Liver (tissue), 9 donors: ENCODE measurements around the gene TBC1D13. TPM values are rescaled to one million over a fixed set of nuclear protein-coding genes. Genes with fewer than 3 reads are reported as not detected.

ENCODE experiments used
- DNase-seq: peaks from one replicate; pipeline ENCODE4 v3.0.0-alpha.2; 2017; ENCODE audit warnings: low spot score
- H3K27ac ChIP-seq, 2 donors: one replicate each; pipeline ENCODE4 v1.7.0; 2013; ENCODE audit warnings: inconsistent platforms in 2 of 2, low read length in 2 of 2, control low read depth in 1 of 2, low read depth in 1 of 2, mild to moderate bottlenecking in 1 of 2
- H3K27me3 ChIP-seq, 4 donors: one replicate each; pipeline versions ENCODE4 v1.6.1 to v1.7.0; 2013; ENCODE audit warnings: low read length in 3 of 4, inconsistent platforms in 1 of 4, mild to moderate bottlenecking in 1 of 4, moderate library complexity in 1 of 4; ENCODE audit not compliant: control insufficient read depth in 4 of 4, insufficient read depth in 4 of 4
- H3K36me3 ChIP-seq, 4 donors: one replicate each; pipeline versions ENCODE4 v1.6.1 to v1.7.0; 2013; ENCODE audit warnings: low read length in 3 of 4, mild to moderate bottlenecking in 3 of 4, low read depth in 1 of 4, moderate library complexity in 1 of 4; ENCODE audit not compliant: control insufficient read depth in 4 of 4, insufficient read depth in 3 of 4
- H3K4me1 ChIP-seq, 4 donors: one replicate each; pipeline versions ENCODE4 v1.6.1 to v1.7.0; 2013; ENCODE audit warnings: low read length in 3 of 4, mild to moderate bottlenecking in 3 of 4, moderate library complexity in 1 of 4; ENCODE audit not compliant: control insufficient read depth in 4 of 4, insufficient read depth in 4 of 4
- H3K4me3 ChIP-seq, 3 donors: one replicate each; pipeline versions ENCODE4 v1.6.1 to v1.7.0; 2013; ENCODE audit warnings: low read length in 3 of 3, control low read depth in 1 of 3, low read depth in 1 of 3, mild to moderate bottlenecking in 1 of 3
- H3K9ac ChIP-seq, 2 donors: one replicate each; pipeline ENCODE4 v1.7.0; 2013; ENCODE audit warnings: low read length in 2 of 2, mild to moderate bottlenecking in 2 of 2, moderate library complexity in 2 of 2, control low read depth in 1 of 2, low read depth in 1 of 2
- H3K9me3 ChIP-seq, 4 donors: one replicate each; pipeline versions ENCODE4 v1.6.1 to v1.7.0; 2013; ENCODE audit warnings: low read length in 3 of 4; ENCODE audit not compliant: control insufficient read depth in 4 of 4
- ATF3 ChIP-seq: IDR thresholded peaks from 2 replicates; pipeline ENCODE4 v1.6.1; 2016; ENCODE audit warnings: antibody characterized with exemption
- EGR1 ChIP-seq, 2 donors: IDR thresholded peaks; 2 replicates each; pipeline ENCODE4 v1.6.1; 2016 to 2018; ENCODE audit warnings: antibody characterized with exemption in 2 of 2, low read depth in 2 of 2
- FOXA1 ChIP-seq: IDR thresholded peaks from 2 replicates; pipeline ENCODE4 v1.6.1; 2016; ENCODE audit warnings: antibody characterized with exemption
- FOXA2 ChIP-seq: IDR thresholded peaks from 2 replicates; pipeline ENCODE4 v1.6.1; 2016; ENCODE audit warnings: antibody characterized with exemption
- GABPA ChIP-seq, 2 donors: IDR thresholded peaks in 1 of 2; conservative IDR thresholded peaks in 1 of 2; 2 replicates each; pipeline ENCODE4 v1.6.1; 2016; ENCODE audit warnings: antibody characterized with exemption in 2 of 2, mild to moderate bottlenecking in 1 of 2, moderate library complexity in 1 of 2
- HNF4A ChIP-seq, 2 donors: conservative IDR thresholded peaks; 2 replicates each; pipeline ENCODE4 v1.6.1; 2016; ENCODE audit warnings: antibody characterized with exemption in 2 of 2, mild to moderate bottlenecking in 2 of 2
- HNF4G ChIP-seq: IDR thresholded peaks from 2 replicates; pipeline ENCODE4 v1.6.1; 2016; ENCODE audit warnings: antibody characterized with exemption
- JUND ChIP-seq, 2 donors: IDR thresholded peaks; 2 replicates each; pipeline ENCODE4 v1.6.1; 2016; ENCODE audit warnings: antibody characterized with exemption in 2 of 2
- MAX ChIP-seq: IDR thresholded peaks from 2 replicates; pipeline ENCODE4 v1.6.1; 2016; ENCODE audit warnings: antibody characterized with exemption
- NR2F2 ChIP-seq: IDR thresholded peaks from 2 replicates; pipeline ENCODE4 v1.6.1; 2016; ENCODE audit warnings: antibody characterized with exemption
- RAD21 ChIP-seq, 2 donors: IDR thresholded peaks; 2 replicates each; pipeline ENCODE4 v1.6.1; 2016; ENCODE audit warnings: antibody characterized with exemption in 2 of 2, mild to moderate bottlenecking in 2 of 2
- REST ChIP-seq: IDR thresholded peaks from 2 replicates; pipeline ENCODE4 v1.6.1; 2016; ENCODE audit warnings: antibody characterized with exemption, mild to moderate bottlenecking
- RXRA ChIP-seq, 2 donors: IDR thresholded peaks; 2 replicates each; pipeline ENCODE4 v1.6.1; 2017 to 2018; ENCODE audit warnings: antibody characterized with exemption in 2 of 2, mild to moderate bottlenecking in 1 of 2
- SP1 ChIP-seq: IDR thresholded peaks from 2 replicates; pipeline ENCODE4 v1.6.1; 2018; ENCODE audit warnings: antibody characterized with exemption, mild to moderate bottlenecking
- TAF1 ChIP-seq: conservative IDR thresholded peaks from 2 replicates; pipeline ENCODE4 v1.6.1; 2016; ENCODE audit warnings: antibody characterized with exemption, mild to moderate bottlenecking
- YY1 ChIP-seq: IDR thresholded peaks from 2 replicates; pipeline ENCODE4 v1.6.1; 2016; ENCODE audit warnings: antibody characterized with exemption, mild to moderate bottlenecking
- ZBTB33 ChIP-seq: IDR thresholded peaks from 2 replicates; pipeline ENCODE4 v1.6.1; 2016; ENCODE audit warnings: antibody characterized with exemption
- WGBS: extraction: QIAGEN DNeasy Blood & Tissue Kit; methylation state at CpG from one replicate; pipeline ENCODE4 v1.1.7; 2013; 5-methylcytosine and 5-hydroxymethylcytosine counted together
- polyA plus RNA-seq, 2 donors: library from polyadenylated mRNA; stranded (reverse) in 1 of 2; unstranded in 1 of 2; fragments of 200-250 nt in 1 of 2; fragments of >200 nt in 1 of 2; fragmentation: Nextera tagmentation in 1 of 2; extraction: Ambion mirVana in 1 of 2; gene quantifications; one replicate each; pipeline versions ENCODE4 v1.2.1 to v1.2.3, GENCODE V29; 2013 to 2015
- total RNA-seq, 2 donors: library from RNA; depleted of rRNA; stranded (reverse); fragments of >200 nt; gene quantifications; one replicate each; pipeline ENCODE4 v1.2.3, GENCODE V29; 2014
- TF ChIP-seq, protein P1 (sequence below): fragments of 150-350 bp; IDR thresholded peaks from 2 replicates; pipeline ENCODE4 v1.5.1; 2017; ENCODE audit warnings: improper control_type of control experiment, low read depth, low read length; ENCODE audit not compliant: missing input control
- donor health status: healthy.
- donor health status: healthy.
- donor health status: healthy.
- donor health status: healthy.
- donor health status: healthy.

TBC1D13 gene
- total and polyA plus RNA-seq, 4 donors = 6.3 to 11.7 (median 8.0) TPM

GRCh38 chr9:128845186-128845931, 58.3 kb downstream of the TBC1D13 start:
- TF ChIP-seq, protein P1, sequence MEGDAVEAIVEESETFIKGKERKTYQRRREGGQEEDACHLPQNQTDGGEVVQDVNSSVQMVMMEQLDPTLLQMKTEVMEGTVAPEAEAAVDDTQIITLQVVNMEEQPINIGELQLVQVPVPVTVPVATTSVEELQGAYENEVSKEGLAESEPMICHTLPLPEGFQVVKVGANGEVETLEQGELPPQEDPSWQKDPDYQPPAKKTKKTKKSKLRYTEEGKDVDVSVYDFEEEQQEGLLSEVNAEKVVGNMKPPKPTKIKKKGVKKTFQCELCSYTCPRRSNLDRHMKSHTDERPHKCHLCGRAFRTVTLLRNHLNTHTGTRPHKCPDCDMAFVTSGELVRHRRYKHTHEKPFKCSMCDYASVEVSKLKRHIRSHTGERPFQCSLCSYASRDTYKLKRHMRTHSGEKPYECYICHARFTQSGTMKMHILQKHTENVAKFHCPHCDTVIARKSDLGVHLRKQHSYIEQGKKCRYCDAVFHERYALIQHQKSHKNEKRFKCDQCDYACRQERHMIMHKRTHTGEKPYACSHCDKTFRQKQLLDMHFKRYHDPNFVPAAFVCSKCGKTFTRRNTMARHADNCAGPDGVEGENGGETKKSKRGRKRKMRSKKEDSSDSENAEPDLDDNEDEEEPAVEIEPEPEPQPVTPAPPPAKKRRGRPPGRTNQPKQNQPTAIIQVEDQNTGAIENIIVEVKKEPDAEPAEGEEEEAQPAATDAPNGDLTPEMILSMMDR = no peak
- TF ChIP-seq RAD21 (IDR thresholded peaks at IDR 0.05) = no peak
- no peak for TF ChIP-seq ATF3
- no peak for TF ChIP-seq JUND (IDR thresholded peaks at IDR 0.05)
- no peak for TF ChIP-seq TAF1
- TF ChIP-seq RXRA (IDR thresholded peaks at IDR 0.05) = no peak
- no peaks in the 10 kb centered on the region for H3K9me3 ChIP-seq
- H3K27ac ChIP-seq = no peak overlapping the region
- H3K4me1 ChIP-seq = peaks cover 0 to 5% (median 2%) of the 10 kb centered on the region in 4 donors
- H3K27me3 ChIP-seq = no peaks in the 10 kb centered on the region
- no peak for DNase-seq
- peaks cover 0 to 9% (median 5%) of the 10 kb centered on the region in 4 donors for H3K36me3 ChIP-seq
- no peak overlapping the region for H3K9ac ChIP-seq
- WGBS = 93% methylated on average over 13 of the region's 13 CpGs
- no peak overlapping the region for H3K4me3 ChIP-seq

GRCh38 chr9:128846680-128847030, 59.6 kb downstream of the TBC1D13 start:
- H3K9ac ChIP-seq = no peak overlapping the region
- peaks cover 0 to 4% (median 0%) of the 10 kb centered on the region in 4 donors for H3K9me3 ChIP-seq
- peaks cover 0 to 9% (median 5%) of the 10 kb centered on the region in 4 donors for H3K36me3 ChIP-seq
- no peak for DNase-seq
- H3K27me3 ChIP-seq = no peaks in the 10 kb centered on the region
- H3K4me3 ChIP-seq = no peak overlapping the region
- no peak for TF ChIP-seq TAF1
- no peak for TF ChIP-seq HNF4A (conservative IDR thresholded peaks at IDR 0.05)
- no peak for TF ChIP-seq EGR1 (IDR thresholded peaks at IDR 0.05; ENCODE audit: low read depth in 2 of 2)
- no peak for TF ChIP-seq FOXA2
- TF ChIP-seq YY1 = no peak
- TF ChIP-seq JUND (IDR thresholded peaks at IDR 0.05) = no peak
- no peak for TF ChIP-seq GABPA (IDR thresholded peaks at IDR 0.05 in 1 of 2, conservative IDR thresholded peaks at IDR 0.05 in 1 of 2)
- TF ChIP-seq RAD21 (IDR thresholded peaks at IDR 0.05) = no peak
- TF ChIP-seq RXRA (IDR thresholded peaks at IDR 0.05) = no peak
- no peak for TF ChIP-seq NR2F2
- TF ChIP-seq ATF3 = no peak
- no peak for TF ChIP-seq MAX
- no peak for TF ChIP-seq REST
- no peak for TF ChIP-seq FOXA1
- TF ChIP-seq, protein P1 = no peak
- no peak for TF ChIP-seq SP1
- TF ChIP-seq ZBTB33 = no peak
- TF ChIP-seq HNF4G = no peak
- WGBS = 94% methylated on average over 3 of the region's 3 CpGs
- H3K4me1 ChIP-seq = peaks cover 0 to 6% (median 1%) of the 10 kb centered on the region in 4 donors
- no peak overlapping the region for H3K27ac ChIP-seq
